ENCODE data around the gene CENATAC.
"Not testable (repeated sequence)": the region's sequence is repeated elsewhere in the genome, so short reads cannot be mapped to it uniquely, and the experiment has no call there.

The CENATAC gene

GRCh38 chr11:119027561-119028345 is 29.8 kb downstream of the CENATAC start:
- no peak for DNase-seq (ENCODE audit: low spot score)

- no peak for DNase-seq (ENCODE audit: low spot score)
Observed at GRCh38 chr11:119028346-119029068, 30.6 kb downstream of the CENATAC start.

GRCh38 chr11:119029069-119029339 is 31.1 kb downstream of the CENATAC start:
- DNase-seq (ENCODE audit: low spot score) = no peak

- DNase-seq (ENCODE audit: low spot score) = no peak
Observed at GRCh38 chr11:119029340-119030028, 31.5 kb downstream of the CENATAC start.

GRCh38 chr11:119030029-119030328 is 32.0 kb downstream of the CENATAC start:
- no peak for DNase-seq (ENCODE audit: low spot score)

GRCh38 chr11:119030329-119031047 is 32.5 kb downstream of the CENATAC start, which contains the start of gene SLC37A4:
Gene SLC37A4 (minus strand): TSS chr11:119030877.
- peak; percentile 98 for DNase-seq (ENCODE audit: low spot score)

GRCh38 chr11:119031912-119032280 is 34.0 kb downstream of the CENATAC start:
- DNase-seq (ENCODE audit: low spot score) = no peak

- DNase-seq (ENCODE audit: low spot score) = not testable (repeated sequence)
Observed at GRCh38 chr11:119033421-119033820, 35.5 kb downstream of the CENATAC start.

GRCh38 chr11:119034813-119035212 is 36.9 kb downstream of the CENATAC start:
- no peak for DNase-seq (ENCODE audit: low spot score)

GRCh38 chr11:119038884-119039283 is 40.9 kb downstream of the CENATAC start:
- DNase-seq (ENCODE audit: low spot score) = no peak

GRCh38 chr11:119039471-119039870 is 41.5 kb downstream of the CENATAC start:
- not testable (repeated sequence) for DNase-seq (ENCODE audit: low spot score)

GRCh38 chr11:119041821-119042514 is 44.0 kb downstream of the CENATAC start:
- no peak for DNase-seq (ENCODE audit: low spot score)

GRCh38 chr11:119042927-119043326 is 45.0 kb downstream of the CENATAC start:
- DNase-seq (ENCODE audit: low spot score) = no peak

- DNase-seq (ENCODE audit: low spot score) = no peak
Observed at GRCh38 chr11:119044708-119045107, 46.8 kb downstream of the CENATAC start.

GRCh38 chr11:119046489-119046888 is 48.6 kb downstream of the CENATAC start:
- no peak for DNase-seq (ENCODE audit: low spot score)

GRCh38 chr11:119047205-119047604 is 49.3 kb downstream of the CENATAC start:
- DNase-seq (ENCODE audit: low spot score) = no peak

- DNase-seq (ENCODE audit: low spot score) = no peak
Observed at GRCh38 chr11:119048644-119049043, 50.7 kb downstream of the CENATAC start.

GRCh38 chr11:119049081-119049480 is 51.1 kb downstream of the CENATAC start:
- DNase-seq (ENCODE audit: low spot score) = no peak

- no peak for DNase-seq (ENCODE audit: low spot score)
Observed at GRCh38 chr11:119051440-119052162, 53.7 kb downstream of the CENATAC start.

GRCh38 chr11:119052163-119052814 is 54.4 kb downstream of the CENATAC start:
- no peak for DNase-seq (ENCODE audit: low spot score)

GRCh38 chr11:119054418-119054817 is 56.5 kb downstream of the CENATAC start:
- DNase-seq (ENCODE audit: low spot score) = no peak

All from hepatic stellate cell (primary cell).